Activated CD8-positive, alpha-beta T cell treated with anti-CD3 and anti-CD28 coated beads for 36 hours (primary cell): ENCODE results near the gene CCDC60. TPM values are rescaled to one million over a fixed set of nuclear protein-coding genes. Genes with fewer than 3 reads are reported as not detected.

Experiments used
- ATAC-seq: fragments of 200-7000 bp; cut with Tn5 transposase; one replicate; pipeline ENCODE4 v1.10.0; 2021; ENCODE audit warnings: mild to moderate bottlenecking, moderate library complexity
- CTCF ChIA-PET: fragments of 350-600 bp; sonication (Branson Sonifier 250); formaldehyde crosslinking; loops from one replicate; lab custom pipeline; 2021; ENCODE audit warnings: antibody characterized with exemption; lab: Charles Lee
- POLR2A ChIA-PET: fragments of 350-600 bp; sonication (Branson Sonifier 250); formaldehyde crosslinking; loops from one replicate; lab custom pipeline; 2021; ENCODE audit warnings: antibody characterized with exemption; lab: Charles Lee
- DNase-seq: peaks from one replicate; pipeline ENCODE4 v3.0.0-alpha.2; 2020
- H3K27ac Mint-ChIP-seq: one replicate; pipeline ENCODE4 v1.8.0; 2021; ENCODE audit warnings: mild to moderate bottlenecking, mixed read lengths
- H3K27me3 Mint-ChIP-seq: one replicate; pipeline ENCODE4 v1.8.0; 2021; ENCODE audit warnings: mixed read lengths
- H3K36me3 Mint-ChIP-seq: one replicate; pipeline ENCODE4 v1.8.0; 2021; ENCODE audit warnings: low read depth, mixed read lengths
- H3K4me1 Mint-ChIP-seq: one replicate; pipeline ENCODE4 v1.8.0; 2021; ENCODE audit warnings: low read depth, mixed read lengths
- H3K4me3 Mint-ChIP-seq: one replicate; pipeline ENCODE4 v1.8.0; 2021; ENCODE audit warnings: mild to moderate bottlenecking, moderate library complexity, mixed read lengths
- H3K9me3 Mint-ChIP-seq: one replicate; pipeline ENCODE4 v1.8.0; 2021; ENCODE audit warnings: mixed read lengths
- intact Hi-C: fragments of 100-400 bp; cut with micrococcal nuclease; formaldehyde crosslinking; loops from one replicate; pipeline ENCODE4 v1.10.0; 2022
- total RNA-seq, 2 experiments: library from RNA; stranded (reverse); gene quantifications; one replicate each; pipeline ENCODE4 v1.2.3, GENCODE V29; 2021
- TF ChIP-seq, protein P1 (sequence below): fragments of 200-600 bp; IDR thresholded peaks from one replicate; pipeline ENCODE4 v1.8.0; 2022; ENCODE audit warnings: antibody characterized with exemption, mild to moderate bottlenecking

The CCDC60 gene
- total RNA-seq, 2 experiments from 2014 or later = not detected

GRCh38 chr12:119461636-119462214, 127.2 kb downstream of the CCDC60 start:
- CTCF ChIA-PET = no interaction called here
- DNase-seq (no peak), ATAC-seq (no peak)
- Mint-ChIP-seq H3K4me1 (no peaks in the 10 kb centered on the region), H3K4me3 (no peak overlapping the region), H3K27me3 (peaks cover 10% of the 10 kb centered on the region), H3K36me3 (no peaks in the 10 kb centered on the region), H3K9me3 (no peaks in the 10 kb centered on the region), H3K27ac (no peak overlapping the region)
- intact Hi-C loops = no loop called here
- TF ChIP-seq, protein P1, sequence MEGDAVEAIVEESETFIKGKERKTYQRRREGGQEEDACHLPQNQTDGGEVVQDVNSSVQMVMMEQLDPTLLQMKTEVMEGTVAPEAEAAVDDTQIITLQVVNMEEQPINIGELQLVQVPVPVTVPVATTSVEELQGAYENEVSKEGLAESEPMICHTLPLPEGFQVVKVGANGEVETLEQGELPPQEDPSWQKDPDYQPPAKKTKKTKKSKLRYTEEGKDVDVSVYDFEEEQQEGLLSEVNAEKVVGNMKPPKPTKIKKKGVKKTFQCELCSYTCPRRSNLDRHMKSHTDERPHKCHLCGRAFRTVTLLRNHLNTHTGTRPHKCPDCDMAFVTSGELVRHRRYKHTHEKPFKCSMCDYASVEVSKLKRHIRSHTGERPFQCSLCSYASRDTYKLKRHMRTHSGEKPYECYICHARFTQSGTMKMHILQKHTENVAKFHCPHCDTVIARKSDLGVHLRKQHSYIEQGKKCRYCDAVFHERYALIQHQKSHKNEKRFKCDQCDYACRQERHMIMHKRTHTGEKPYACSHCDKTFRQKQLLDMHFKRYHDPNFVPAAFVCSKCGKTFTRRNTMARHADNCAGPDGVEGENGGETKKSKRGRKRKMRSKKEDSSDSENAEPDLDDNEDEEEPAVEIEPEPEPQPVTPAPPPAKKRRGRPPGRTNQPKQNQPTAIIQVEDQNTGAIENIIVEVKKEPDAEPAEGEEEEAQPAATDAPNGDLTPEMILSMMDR = no peak
- POLR2A ChIA-PET = no interaction called here

DNA sequence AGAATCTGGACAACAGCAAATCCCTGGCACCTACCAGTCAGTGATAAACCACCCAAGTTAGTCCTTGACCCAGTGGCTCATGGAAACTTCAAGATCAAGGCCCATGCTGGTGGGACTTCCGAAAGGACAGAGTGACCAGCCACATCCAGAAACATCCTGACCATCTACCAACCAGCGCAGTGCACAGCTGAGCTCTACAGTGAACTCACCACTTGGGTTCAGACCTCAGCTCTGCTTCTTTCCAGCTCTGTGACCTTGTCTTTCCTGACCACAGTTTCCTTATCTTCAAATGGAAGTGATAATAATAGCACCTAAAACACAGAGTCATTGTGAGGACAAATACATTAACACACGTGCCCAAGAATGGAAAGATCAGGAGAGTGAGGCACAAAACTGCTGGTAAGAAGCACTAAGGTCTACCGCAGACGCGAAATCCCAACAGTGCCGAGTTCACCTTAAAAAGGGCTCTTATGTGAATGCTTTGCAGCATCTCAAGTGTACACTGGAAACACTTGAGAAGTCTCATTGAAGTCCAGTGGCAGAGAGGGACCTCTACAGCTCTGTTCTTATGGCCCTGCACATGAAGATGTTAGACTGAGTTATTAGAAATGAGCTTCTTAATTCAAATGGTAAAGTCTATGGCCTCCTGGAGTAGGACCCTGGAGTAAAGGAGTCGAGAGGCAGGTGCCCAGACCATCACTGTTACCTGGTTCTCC, 128.8 kb downstream of the CCDC60 start:
- TF ChIP-seq, protein P1 = no peak
- no peak for ATAC-seq
- CTCF ChIA-PET = no interaction called here

GRCh38 chr12:119468296-119468695, 133.8 kb downstream of the CCDC60 start:
- Mint-ChIP-seq H3K9me3 (no peaks in the 10 kb centered on the region), H3K27me3 (peaks cover 8% of the 10 kb centered on the region), H3K27ac (no peak overlapping the region), H3K36me3 (no peaks in the 10 kb centered on the region), H3K4me3 (no peak overlapping the region), H3K4me1 (no peaks in the 10 kb centered on the region)
- DNase-seq (no peak), ATAC-seq (no peak)
- intact Hi-C loops = no loop called here
- POLR2A ChIA-PET = no interaction called here
- CTCF ChIA-PET = interaction anchor here (0.6 to 1.5 kb wide), 2 partner anchors 24 to 77 kb away, joined by 3 read pairs; no protein-coding TSS in a partner anchor
- TF ChIP-seq, protein P1 = no peak

More for the DNA sequence above, 128.8 kb downstream of the CCDC60 start:
- Mint-ChIP-seq H3K27me3 (peaks cover 10% of the 10 kb centered on the region), H3K4me1 (no peaks in the 10 kb centered on the region), H3K9me3 (no peaks in the 10 kb centered on the region), H3K27ac (no peak overlapping the region), H3K4me3 (no peak overlapping the region), H3K36me3 (no peaks in the 10 kb centered on the region)
- no peak for DNase-seq
- intact Hi-C loops = no loop called here
- POLR2A ChIA-PET = interaction anchor here (0.5 kb wide), 1 partner anchor 1447 kb away, joined by 3 read pairs; the partner anchor contains the start of gene RFC5

GRCh38 chr12:119475650-119476049, 141.1 kb downstream of the CCDC60 start:
- Mint-ChIP-seq H3K4me3 (no peak overlapping the region), H3K36me3 (no peaks in the 10 kb centered on the region), H3K27me3 (no peaks in the 10 kb centered on the region), H3K27ac (no peak overlapping the region), H3K9me3 (no peaks in the 10 kb centered on the region), H3K4me1 (no peaks in the 10 kb centered on the region)
- TF ChIP-seq, protein P1 = no peak
- POLR2A ChIA-PET = interaction anchor here (0.6 kb wide), 1 partner anchor 77 kb away, joined by 3 read pairs; no protein-coding TSS in a partner anchor
- DNase-seq (no peak), ATAC-seq (no peak)
- CTCF ChIA-PET = interaction anchor here (1.3 kb wide), 1 partner anchor 31 kb away, joined by 4 read pairs; no protein-coding TSS in a partner anchor
- intact Hi-C loops = no loop called here

GRCh38 chr12:119476951-119477350, 142.4 kb downstream of the CCDC60 start:
- Mint-ChIP-seq H3K27ac (no peak overlapping the region), H3K4me3 (no peak overlapping the region), H3K36me3 (no peaks in the 10 kb centered on the region), H3K27me3 (no peaks in the 10 kb centered on the region), H3K4me1 (no peaks in the 10 kb centered on the region), H3K9me3 (no peaks in the 10 kb centered on the region)
- POLR2A ChIA-PET = interaction anchor here (0.6 kb wide), 1 partner anchor 30 kb away, joined by 3 read pairs; no protein-coding TSS in a partner anchor
- CTCF ChIA-PET = interaction anchor here (1.1 to 1.2 kb wide), 2 partner anchors 33 to 68 kb away, joined by 3 to 4 read pairs; no protein-coding TSS in a partner anchor
- ATAC-seq (no peak), DNase-seq (no peak)
- intact Hi-C loops = no loop called here
- TF ChIP-seq, protein P1 = no peak
